Thyroid gland (tissue), 4 donors: ENCODE data around the gene CFAP141. TPM values are rescaled to one million over a fixed set of nuclear protein-coding genes. Genes with fewer than 3 reads are reported as not detected.

ENCODE experiments used
- DNase-seq, 2 donors: peaks; one replicate each; pipeline ENCODE4 v3.0.0-alpha.2; 2019
- H3K27ac ChIP-seq, 3 donors: fragments of 200-600 bp; sonication (generic); 1 replicate in 2 of 3; 2 replicates in 1 of 3; pipeline ENCODE4 v1.5.1; 2016 to 2019; ENCODE audit warnings: mild to moderate bottlenecking in 1 of 3, moderate library complexity in 1 of 3
- H3K27me3 ChIP-seq: fragments of 200-600 bp; sonication (generic); one replicate; pipeline ENCODE4 v1.5.1; 2019
- H3K36me3 ChIP-seq, 2 donors: fragments of 200-600 bp; sonication (generic); one replicate each; pipeline ENCODE4 v1.5.1; 2016 to 2019
- H3K4me1 ChIP-seq, 2 donors: fragments of 200-600 bp; sonication (generic); one replicate each; pipeline ENCODE4 v1.5.1; 2017 to 2019
- H3K4me3 ChIP-seq, 3 donors: fragments of 200-600 bp; sonication (generic); replicated peaks in 1 of 3; 1 replicate in 2 of 3; 2 replicates in 1 of 3; pipeline ENCODE4 v1.5.1; 2016; ENCODE audit warnings: mild to moderate bottlenecking in 1 of 3
- H3K9me3 ChIP-seq: fragments of 200-600 bp; sonication (generic); one replicate; pipeline ENCODE4 v1.5.1; 2017
- POLR2A ChIP-seq, 2 donors: fragments of 450-650 bp; IDR thresholded peaks; one replicate each; pipeline ENCODE4 v1.6.1; 2017; ENCODE audit warnings: antibody characterized with exemption in 2 of 2, mild to moderate bottlenecking in 2 of 2, moderate library complexity in 1 of 2
- WGBS, 2 donors: methylation state at CpG; one replicate each; pipeline ENCODE4 v1.1.5; 2017; 5-methylcytosine and 5-hydroxymethylcytosine counted together
- intact Hi-C: fragments of 100-400 bp; cut with DNase I; formaldehyde crosslinking; loops from one replicate; pipeline ENCODE4 v1.15.1; 2023
- total RNA-seq, 4 donors: library from RNA; depleted of rRNA; stranded (reverse); fragments of >200 nt; gene quantifications; one replicate each; pipeline ENCODE4 v1.2.3, GENCODE V29; 2016
- TF ChIP-seq, protein P1 (sequence below), 6 experiments: fragments of 200-600 bp in 3 of 6; fragments of 450-650 bp in 3 of 6; sonication (generic) in 3 of 6; IDR thresholded peaks; one replicate each; pipeline ENCODE4 v1.5.1; 2016 to 2019; ENCODE audit warnings: antibody characterized with exemption in 6 of 6, mild to moderate bottlenecking in 2 of 6, inconsistent platforms in 1 of 6, moderate library complexity in 1 of 6

The CFAP141 gene
- total RNA-seq = not detected

- H3K36me3 ChIP-seq = peaks cover 43 to 48% of the 10 kb centered on the region in 2 donors
- intact Hi-C loops = no loop called here
These were observed at the start of gene CFAP141 for GRCh38 chr1:154206196-154206595. TSS of gene CFAP141 (minus strand) at chr1:154206333. CDS start at chr1:154206307, 26 bp downstream.

DNA sequence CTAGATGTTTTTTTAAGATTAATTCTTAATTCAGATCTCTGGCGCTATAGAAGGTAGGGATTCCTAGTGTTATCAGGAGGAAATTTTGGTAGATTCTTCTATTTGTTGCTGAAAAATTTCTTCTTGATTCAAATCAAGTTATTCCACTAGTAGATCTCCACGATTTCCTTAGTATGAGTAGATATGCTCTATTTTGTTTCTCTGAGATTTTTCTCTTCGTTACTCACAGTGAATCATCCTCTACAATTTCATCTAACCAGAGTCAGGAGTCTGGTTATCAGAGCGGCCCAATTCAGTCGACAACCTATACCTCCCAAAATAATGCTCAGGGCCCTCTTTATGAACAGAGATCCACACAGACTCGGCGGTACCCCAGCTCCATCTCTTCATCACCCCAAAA, 47.5 kb upstream of the CFAP141 start:
- Histone ChIP-seq H3K9me3 (no peaks in the 10 kb centered on the region), H3K27me3 (no peaks in the 10 kb centered on the region), H3K27ac (no peak overlapping the region), H3K4me3 (no peak overlapping the region), H3K4me1 (no peaks in the 10 kb centered on the region), H3K36me3 (peaks cover 97 to 99% of the 10 kb centered on the region in 2 donors)
- WGBS, 2 donors = 97% methylated on average over 7 of the region's 7 CpGs
- intact Hi-C loops = no loop called here
- DNase-seq = no peak
- TF ChIP-seq, protein P1, sequence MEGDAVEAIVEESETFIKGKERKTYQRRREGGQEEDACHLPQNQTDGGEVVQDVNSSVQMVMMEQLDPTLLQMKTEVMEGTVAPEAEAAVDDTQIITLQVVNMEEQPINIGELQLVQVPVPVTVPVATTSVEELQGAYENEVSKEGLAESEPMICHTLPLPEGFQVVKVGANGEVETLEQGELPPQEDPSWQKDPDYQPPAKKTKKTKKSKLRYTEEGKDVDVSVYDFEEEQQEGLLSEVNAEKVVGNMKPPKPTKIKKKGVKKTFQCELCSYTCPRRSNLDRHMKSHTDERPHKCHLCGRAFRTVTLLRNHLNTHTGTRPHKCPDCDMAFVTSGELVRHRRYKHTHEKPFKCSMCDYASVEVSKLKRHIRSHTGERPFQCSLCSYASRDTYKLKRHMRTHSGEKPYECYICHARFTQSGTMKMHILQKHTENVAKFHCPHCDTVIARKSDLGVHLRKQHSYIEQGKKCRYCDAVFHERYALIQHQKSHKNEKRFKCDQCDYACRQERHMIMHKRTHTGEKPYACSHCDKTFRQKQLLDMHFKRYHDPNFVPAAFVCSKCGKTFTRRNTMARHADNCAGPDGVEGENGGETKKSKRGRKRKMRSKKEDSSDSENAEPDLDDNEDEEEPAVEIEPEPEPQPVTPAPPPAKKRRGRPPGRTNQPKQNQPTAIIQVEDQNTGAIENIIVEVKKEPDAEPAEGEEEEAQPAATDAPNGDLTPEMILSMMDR (IDR thresholded peaks at IDR 0.05) = no peak
- no peak for TF ChIP-seq POLR2A (IDR thresholded peaks at IDR 0.05)

More at GRCh38 chr1:154206196-154206595, at the start of gene CFAP141:
- no peak for DNase-seq
- H3K27me3 ChIP-seq = no peaks in the 10 kb centered on the region
- H3K27ac ChIP-seq = no peak within 1 kb of the TSS
- no peaks in the 10 kb centered on the region for H3K4me1 ChIP-seq
- TF ChIP-seq POLR2A (IDR thresholded peaks at IDR 0.05) = no peak
- TF ChIP-seq, protein P1 (IDR thresholded peaks at IDR 0.05) = no peak
- no peaks in the 10 kb centered on the region for H3K9me3 ChIP-seq
- 88 to 93% methylated on average over 1 of the region's 1 CpG for WGBS, 2 donors
- H3K4me3 ChIP-seq = no peak within 1 kb of the TSS

GRCh38 chr1:154241703-154242351, 35.7 kb upstream of the CFAP141 start:
- Histone ChIP-seq H3K4me1 (no peaks in the 10 kb centered on the region), H3K27ac (no peak overlapping the region), H3K4me3 (no peak overlapping the region), H3K36me3 (peaks cover 68 to 78% of the 10 kb centered on the region in 2 donors), H3K9me3 (no peaks in the 10 kb centered on the region), H3K27me3 (no peaks in the 10 kb centered on the region)
- TF ChIP-seq, protein P1 (IDR thresholded peaks at IDR 0.05) = no peak
- no peak for TF ChIP-seq POLR2A (IDR thresholded peaks at IDR 0.05)
- WGBS, 2 donors = 95 to 97% methylated on average over 3 of the region's 3 CpGs
- no peak for DNase-seq
- intact Hi-C loops = no loop called here

DNA sequence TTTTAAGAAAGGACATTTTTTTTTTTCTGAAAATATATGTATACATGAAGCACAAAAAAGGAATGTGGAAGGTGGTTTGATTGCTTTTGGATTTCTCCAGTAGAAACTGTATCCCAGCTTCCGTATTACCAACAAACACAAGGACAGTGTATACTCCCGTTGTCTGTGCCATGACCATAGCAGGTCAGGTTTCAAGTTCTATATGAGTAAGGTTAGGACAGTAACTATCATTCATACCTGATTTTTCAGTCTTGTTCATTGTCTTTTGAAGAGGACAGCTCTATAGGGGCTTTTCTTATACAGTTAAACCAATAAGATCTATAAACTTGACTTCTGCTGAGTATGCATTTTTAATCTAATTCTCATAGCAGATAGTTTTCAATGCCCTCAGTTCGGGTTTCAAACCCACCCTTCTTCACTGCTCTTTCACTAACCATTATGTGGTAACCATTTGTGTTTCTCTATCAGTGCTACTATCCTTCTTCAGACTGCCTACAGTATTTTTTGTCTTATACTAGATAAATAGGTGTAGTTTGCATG, 34.2 kb upstream of the CFAP141 start:
- no peaks in the 10 kb centered on the region for H3K4me1 ChIP-seq
- no peaks in the 10 kb centered on the region for H3K27me3 ChIP-seq
- H3K9me3 ChIP-seq = no peaks in the 10 kb centered on the region
- H3K27ac ChIP-seq = no peak overlapping the region
- TF ChIP-seq POLR2A (IDR thresholded peaks at IDR 0.05) = no peak
- TF ChIP-seq, protein P1 (IDR thresholded peaks at IDR 0.05) = no peak
- intact Hi-C loops = no loop called here
- peaks cover 72 to 78% of the 10 kb centered on the region in 2 donors for H3K36me3 ChIP-seq
- DNase-seq = no peak
- WGBS, 2 donors = 90 to 96% methylated on average over 3 of the region's 3 CpGs
- no peak overlapping the region for H3K4me3 ChIP-seq

- intact Hi-C loops = no loop called here
- no peaks in the 10 kb centered on the region for H3K27me3 ChIP-seq
- H3K27ac ChIP-seq = no peak overlapping the region
- 91 to 95% methylated on average over 3 of the region's 3 CpGs for WGBS, 2 donors
- no peak overlapping the region for H3K4me3 ChIP-seq
- TF ChIP-seq, protein P1 (IDR thresholded peaks at IDR 0.05) = no peak
- peaks cover 72 to 78% of the 10 kb centered on the region in 2 donors for H3K36me3 ChIP-seq
- no peak for DNase-seq
- no peaks in the 10 kb centered on the region for H3K9me3 ChIP-seq
- no peaks in the 10 kb centered on the region for H3K4me1 ChIP-seq
These were observed 33.4 kb upstream of the CFAP141 start for GRCh38 chr1:154239491-154239890.
